Natural killer cell treated with Interleukin-12 subunit alpha and Interleukin-12 subunit beta and Interleukin-15 and Interleukin-18, amount 100 ng/mL, for 72 hours (primary cell): ENCODE data around the gene MRPL27. TPM values are rescaled to one million over a fixed set of nuclear protein-coding genes. Genes with fewer than 3 reads are reported as not detected.
"Not testable (repeated sequence)": the region's sequence is repeated elsewhere in the genome, so short reads cannot be mapped to it uniquely, and the experiment has no call there.

Source experiments
- ATAC-seq, 2 donors: fragments of 150-1000 bp; cut with Tn5 transposase in 1 of 2; sonication (Bioruptor Pico), chemical (Tn5 transposase) in 1 of 2; 2 replicates each; pipeline ENCODE4 v1.10.0; 2021
- DNase-seq: peaks from one replicate; pipeline ENCODE4 v3.0.0; 2022; ENCODE audit warnings: low spot score
- H3K27ac Mint-ChIP-seq, 2 donors: 1 replicate in 1 of 2; 2 replicates in 1 of 2; pipeline ENCODE4 v1.8.0; 2022; ENCODE audit warnings: mixed read lengths in 2 of 2, mild to moderate bottlenecking in 1 of 2, moderate library complexity in 1 of 2
- H3K27me3 Mint-ChIP-seq, 2 donors: 1 replicate in 1 of 2; 2 replicates in 1 of 2; pipeline ENCODE4 v1.8.0; 2022; ENCODE audit warnings: mixed read lengths in 2 of 2
- H3K36me3 Mint-ChIP-seq: one replicate; pipeline ENCODE4 v1.8.0; 2022; ENCODE audit warnings: mixed read lengths
- H3K4me1 Mint-ChIP-seq, 2 donors: 1 replicate in 1 of 2; 2 replicates in 1 of 2; pipeline ENCODE4 v1.8.0; 2022; ENCODE audit warnings: low read depth in 2 of 2, mixed read lengths in 2 of 2, mild to moderate bottlenecking in 1 of 2
- H3K4me3 Mint-ChIP-seq: one replicate; pipeline ENCODE4 v1.8.0; 2022; ENCODE audit warnings: mixed read lengths
- H3K9me3 Mint-ChIP-seq: 2 replicates; pipeline ENCODE4 v1.8.0; 2022; ENCODE audit warnings: mixed read lengths
- total RNA-seq, 2 donors: library from RNA; stranded (reverse); gene quantifications; one replicate each; pipeline ENCODE4 v1.2.3, GENCODE V29; 2022

The MRPL27 gene
- total RNA-seq = 10 to 100 TPM; 62.7 to 77.7 TPM

GRCh38 chr17:50372758-50373556 lies at the start of gene MRPL27, which contains the start of gene EME1:
MRPL27 (minus strand) TSS chr17:50373184; CDS start chr17:50373170, 14 bp downstream.
EME1 (plus strand) TSS chr17:50373229; CDS start chr17:50375209, 1,980 bp downstream.
- peaks cover 23 to 25% of the 10 kb centered on the region in 2 donors for H3K4me1 Mint-ChIP-seq
- no peaks in the 10 kb centered on the region for H3K27me3 Mint-ChIP-seq
- peak within 1 kb of the TSS; percentile 98 for H3K4me3 Mint-ChIP-seq
- H3K36me3 Mint-ChIP-seq = peaks cover 16% of the 10 kb centered on the region
- peak within 1 kb of the TSS; percentile 98 for H3K27ac Mint-ChIP-seq
- ATAC-seq = peak; percentile 92 to 95
- no peaks in the 10 kb centered on the region for H3K9me3 Mint-ChIP-seq
- DNase-seq = peak; percentile 88

DNA sequence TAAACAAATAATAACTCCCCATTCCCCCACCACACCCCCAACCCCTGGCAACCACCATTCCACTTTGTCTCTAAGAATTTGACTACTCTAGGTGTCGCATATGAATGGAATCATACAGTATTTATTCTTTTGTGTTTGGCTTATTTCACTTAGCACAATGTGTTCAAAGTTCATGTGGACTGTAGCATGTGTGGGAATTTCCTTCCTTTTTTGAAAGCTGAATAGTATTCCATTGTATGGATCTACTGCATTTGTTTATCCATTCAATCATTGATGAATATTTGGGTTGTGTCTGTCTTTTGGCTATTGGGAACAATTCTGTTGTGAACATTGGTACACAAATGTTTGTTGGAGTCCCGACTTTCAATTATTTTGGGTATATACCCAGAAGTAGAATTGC lies 49.8 kb upstream of the MRPL27 start:
- H3K36me3 Mint-ChIP-seq = no peaks in the 10 kb centered on the region
- no peak overlapping the region for H3K4me3 Mint-ChIP-seq
- ATAC-seq (no peak), DNase-seq (no peak)
- peaks cover 2 to 11% of the 10 kb centered on the region in 2 donors for H3K27me3 Mint-ChIP-seq
- H3K9me3 Mint-ChIP-seq = no peaks in the 10 kb centered on the region
- H3K4me1 Mint-ChIP-seq = peaks cover 11 to 19% of the 10 kb centered on the region in 2 donors
- H3K27ac Mint-ChIP-seq = no peak overlapping the region

DNA sequence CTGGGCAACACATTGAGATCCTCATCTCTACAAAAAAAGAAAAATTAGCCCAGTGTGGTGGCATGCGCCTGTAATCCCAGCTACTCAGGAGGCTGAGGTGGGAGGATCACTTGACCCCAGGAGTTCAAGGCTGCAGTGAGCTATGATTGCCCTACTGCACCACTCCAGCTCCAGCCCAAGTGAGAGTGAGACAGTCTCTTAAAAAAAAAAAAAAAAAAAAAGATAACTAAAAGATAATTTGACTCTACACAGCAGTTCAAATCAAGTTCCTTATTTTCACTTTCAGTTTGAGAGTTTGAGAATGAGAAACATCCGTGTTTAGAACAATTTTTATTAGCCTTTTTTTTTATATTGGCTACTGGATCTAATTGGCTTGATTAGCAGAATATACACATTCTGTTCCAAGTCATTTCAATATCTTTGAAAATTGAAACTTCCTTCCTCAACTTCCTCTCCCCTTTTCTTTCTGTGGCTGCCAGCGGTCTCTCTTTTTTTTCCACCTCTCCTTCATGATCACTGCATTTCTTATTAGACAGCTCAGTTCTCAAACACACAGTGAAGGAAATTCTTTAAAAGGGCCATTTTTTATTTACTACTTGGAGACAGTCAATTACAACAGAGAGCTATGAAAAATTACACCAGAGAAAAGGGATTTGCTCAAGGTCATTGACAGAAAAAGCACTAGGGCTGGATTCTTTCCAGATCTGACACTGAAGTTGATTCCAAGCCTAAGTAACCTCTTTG lies 48.5 kb upstream of the MRPL27 start:
- H3K4me1 Mint-ChIP-seq = peaks cover 6 to 12% of the 10 kb centered on the region in 2 donors
- peaks cover 4 to 11% of the 10 kb centered on the region in 2 donors for H3K27me3 Mint-ChIP-seq
- peak overlapping the region; percentile 75 for H3K4me3 Mint-ChIP-seq
- ATAC-seq = peak in 1 of 2 donors; percentile 39
- no peaks in the 10 kb centered on the region for H3K9me3 Mint-ChIP-seq
- H3K36me3 Mint-ChIP-seq = no peaks in the 10 kb centered on the region
- H3K27ac Mint-ChIP-seq = peak overlapping the region; percentile 77 to 80
- no peak for DNase-seq

- H3K27ac Mint-ChIP-seq = peak overlapping the region; percentile 77 to 80
- H3K4me1 Mint-ChIP-seq = peaks cover 4 to 10% of the 10 kb centered on the region in 2 donors
- no peak overlapping the region for H3K4me3 Mint-ChIP-seq
- H3K36me3 Mint-ChIP-seq = no peaks in the 10 kb centered on the region
- H3K27me3 Mint-ChIP-seq = peaks cover 4 to 11% of the 10 kb centered on the region in 2 donors
- H3K9me3 Mint-ChIP-seq = no peaks in the 10 kb centered on the region
- no peak for DNase-seq
- ATAC-seq = no peak
These were observed 47.6 kb upstream of the MRPL27 start for GRCh38 chr17:50420419-50421112.

- not testable (repeated sequence) for ATAC-seq, H3K27ac Mint-ChIP-seq, H3K4me1 Mint-ChIP-seq, H3K36me3 Mint-ChIP-seq, DNase-seq, H3K9me3 Mint-ChIP-seq, H3K4me3 Mint-ChIP-seq
- H3K27me3 Mint-ChIP-seq = peaks cover 7 to 11% of the 10 kb centered on the region in 2 donors
These were observed 46.6 kb upstream of the MRPL27 start for GRCh38 chr17:50419577-50419976.

DNA sequence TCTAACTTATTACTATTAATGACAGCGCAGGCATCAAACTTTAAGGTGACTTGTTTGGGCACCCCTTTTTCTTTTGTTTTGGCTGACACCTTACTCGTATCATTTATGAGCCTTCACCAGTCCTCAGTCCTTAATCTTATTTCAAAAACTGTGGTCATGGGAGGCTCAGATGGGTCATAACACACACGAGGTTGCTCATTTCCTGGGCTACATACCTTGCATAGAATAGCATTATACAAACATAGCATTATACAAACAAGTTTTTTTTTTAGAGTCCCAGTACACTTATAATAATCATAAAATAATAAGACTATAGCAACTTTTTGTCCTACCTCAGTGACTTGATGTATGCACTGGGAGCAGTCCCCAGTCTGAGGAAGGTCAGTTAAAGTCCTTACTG lies 41.8 kb upstream of the MRPL27 start:
- Mint-ChIP-seq H3K4me3 (no peak overlapping the region), H3K4me1 (no peaks in the 10 kb centered on the region), H3K36me3 (no peaks in the 10 kb centered on the region), H3K27ac (no peak overlapping the region), H3K9me3 (no peaks in the 10 kb centered on the region), H3K27me3 (peaks cover 12 to 20% of the 10 kb centered on the region in 2 donors)
- DNase-seq (no peak), ATAC-seq (no peak)

GRCh38 chr17:50412188-50412732 lies 39.3 kb upstream of the MRPL27 start:
- H3K36me3 Mint-ChIP-seq = no peaks in the 10 kb centered on the region
- H3K4me3 Mint-ChIP-seq = no peak overlapping the region
- H3K4me1 Mint-ChIP-seq = no peaks in the 10 kb centered on the region
- H3K9me3 Mint-ChIP-seq = no peaks in the 10 kb centered on the region
- ATAC-seq (no peak), DNase-seq (no peak)
- H3K27me3 Mint-ChIP-seq = peaks cover 8 to 10% of the 10 kb centered on the region in 2 donors
- no peak overlapping the region for H3K27ac Mint-ChIP-seq

DNA sequence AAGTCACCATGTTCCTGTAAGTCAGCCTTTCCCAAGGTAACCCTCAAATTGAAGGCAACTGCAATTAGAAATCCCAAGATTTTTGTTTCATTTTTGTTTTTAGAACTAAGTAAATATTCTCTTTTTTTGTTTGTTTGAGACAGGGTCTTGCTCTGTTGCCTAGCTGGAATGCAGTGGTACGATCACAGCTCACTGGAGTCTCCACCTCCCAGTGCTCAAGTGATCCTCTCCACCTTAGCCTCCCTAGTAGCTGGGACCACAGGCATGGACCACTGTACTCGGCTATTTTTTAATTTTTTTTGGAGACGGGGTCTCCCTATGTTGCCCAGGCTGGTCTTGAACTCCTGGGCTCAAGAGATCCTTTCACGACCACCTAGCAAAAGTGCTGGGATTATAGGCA lies 34.9 kb upstream of the MRPL27 start:
- H3K9me3 Mint-ChIP-seq = no peaks in the 10 kb centered on the region
- H3K4me1 Mint-ChIP-seq = no peaks in the 10 kb centered on the region
- ATAC-seq (no peak), DNase-seq (no peak)
- no peak overlapping the region for H3K27ac Mint-ChIP-seq
- H3K4me3 Mint-ChIP-seq = no peak overlapping the region
- H3K27me3 Mint-ChIP-seq = peaks cover 18 to 41% of the 10 kb centered on the region in 2 donors
- H3K36me3 Mint-ChIP-seq = no peaks in the 10 kb centered on the region

- ATAC-seq (no peak), DNase-seq (no peak)
- H3K36me3 Mint-ChIP-seq = no peaks in the 10 kb centered on the region
- peaks cover 15 to 33% of the 10 kb centered on the region in 2 donors for H3K27me3 Mint-ChIP-seq
- H3K27ac Mint-ChIP-seq = no peak overlapping the region
- no peaks in the 10 kb centered on the region for H3K4me1 Mint-ChIP-seq
- H3K9me3 Mint-ChIP-seq = no peaks in the 10 kb centered on the region
- no peak overlapping the region for H3K4me3 Mint-ChIP-seq
These were observed 33.6 kb upstream of the MRPL27 start for GRCh38 chr17:50406578-50406977.

DNA sequence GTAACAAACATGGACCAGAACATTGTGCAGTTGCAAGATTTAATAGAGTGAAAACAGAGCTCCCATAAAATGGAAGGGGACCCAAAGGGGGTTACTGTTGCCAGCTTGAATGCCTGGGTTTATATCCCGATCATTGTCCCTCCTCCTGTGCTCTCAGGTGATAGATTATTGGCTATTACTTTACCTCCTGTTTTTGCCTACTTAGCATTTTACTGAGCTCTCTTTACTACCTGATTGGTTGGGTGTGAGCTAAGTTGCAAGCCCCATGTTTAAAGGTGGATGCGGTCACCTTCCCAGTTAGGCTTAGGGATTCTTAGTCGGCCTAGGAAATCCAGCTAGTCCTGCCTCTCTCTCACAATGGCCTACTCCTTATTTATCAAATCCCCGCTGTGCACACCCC lies 32.4 kb upstream of the MRPL27 start:
- ATAC-seq = not testable (repeated sequence)

DNA sequence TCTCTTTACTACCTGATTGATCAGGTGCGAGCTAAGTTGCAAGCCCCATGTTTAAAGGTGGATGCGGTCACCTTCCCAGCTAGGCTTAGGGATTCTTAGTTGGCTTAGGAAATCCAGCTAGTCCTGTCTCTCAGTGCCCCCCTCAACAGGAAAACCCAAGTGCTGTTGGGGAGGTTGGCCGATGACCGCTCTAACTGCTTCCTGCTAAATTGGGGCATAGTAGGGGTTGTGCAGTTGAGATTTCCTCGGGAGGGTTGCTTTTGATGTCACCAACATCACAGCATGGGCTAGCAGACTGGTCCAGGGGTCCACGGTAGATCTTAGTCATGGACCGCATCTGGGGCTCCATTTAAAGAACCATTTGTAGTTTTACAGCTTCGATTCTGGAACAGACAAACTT lies 26.6 kb upstream of the MRPL27 start:
- H3K4me1 Mint-ChIP-seq = peaks cover 18 to 24% of the 10 kb centered on the region in 2 donors
- ATAC-seq, H3K4me3 Mint-ChIP-seq, DNase-seq, H3K27ac Mint-ChIP-seq, H3K27me3 Mint-ChIP-seq, H3K36me3 Mint-ChIP-seq, H3K9me3 Mint-ChIP-seq: not testable (repeated sequence)

More for the DNA sequence above, 32.4 kb upstream of the MRPL27 start:
- not testable (repeated sequence) for H3K4me1 Mint-ChIP-seq, H3K9me3 Mint-ChIP-seq, DNase-seq, H3K4me3 Mint-ChIP-seq, H3K36me3 Mint-ChIP-seq, H3K27ac Mint-ChIP-seq
- H3K27me3 Mint-ChIP-seq = peaks cover 15 to 33% of the 10 kb centered on the region in 2 donors

DNA sequence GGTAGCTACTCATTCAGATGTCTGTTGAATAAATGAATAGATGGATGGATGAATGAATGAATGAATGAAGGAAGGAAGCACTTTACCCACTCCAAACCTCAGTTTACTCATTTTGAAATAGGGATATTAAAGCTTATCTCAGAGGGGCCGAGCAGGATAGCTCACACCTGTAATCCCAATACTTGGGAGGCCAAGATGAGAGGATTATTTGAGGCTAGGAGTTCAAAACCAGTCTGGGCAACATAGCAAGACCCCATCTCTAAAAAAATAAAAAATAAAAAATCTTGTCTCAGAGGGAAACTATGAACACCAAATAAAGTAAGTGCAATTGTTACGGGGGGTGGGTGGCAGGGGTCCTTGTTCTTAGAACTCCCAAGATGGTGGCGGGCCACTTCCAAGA lies 25.7 kb upstream of the MRPL27 start:
- H3K9me3 Mint-ChIP-seq, DNase-seq, ATAC-seq, H3K4me3 Mint-ChIP-seq, H3K27me3 Mint-ChIP-seq: not testable (repeated sequence)
- peaks cover 23 to 30% of the 10 kb centered on the region in 2 donors for H3K4me1 Mint-ChIP-seq
- peaks cover 13% of the 10 kb centered on the region for H3K36me3 Mint-ChIP-seq
- peak overlapping the region in 1 of 2 donors; percentile 62 for H3K27ac Mint-ChIP-seq

DNA sequence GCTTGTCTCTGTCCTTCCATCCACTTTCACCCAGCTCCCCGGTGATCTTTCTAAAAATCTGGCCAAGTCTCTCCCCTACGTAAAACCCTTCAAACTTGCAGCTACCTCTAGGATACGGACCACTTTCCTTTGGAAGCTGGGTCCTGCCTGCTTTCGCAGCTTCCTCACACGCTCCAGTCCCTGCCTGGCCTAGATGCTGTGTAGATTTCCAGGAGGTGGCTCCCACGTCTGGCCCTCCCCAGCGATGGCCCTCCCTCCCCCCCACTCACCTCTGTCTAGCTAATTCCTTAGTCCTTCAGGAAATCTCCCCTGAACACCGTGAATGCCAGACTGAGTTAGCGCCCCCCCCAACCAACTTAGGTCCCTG lies 24.9 kb upstream of the MRPL27 start:
- Mint-ChIP-seq H3K27me3 (peaks cover 0 to 2% of the 10 kb centered on the region in 2 donors), H3K36me3 (peaks cover 20% of the 10 kb centered on the region), H3K4me3 (peak overlapping the region; percentile 94), H3K27ac (peak overlapping the region; percentile 62), H3K4me1 (peaks cover 29 to 37% of the 10 kb centered on the region in 2 donors), H3K9me3 (no peaks in the 10 kb centered on the region)
- no peak for ATAC-seq
- no peak for DNase-seq
